Activated CD8-positive, alpha-beta memory T cell treated with anti-CD3 and anti-CD28 coated beads, Interleukin-2, amount 10 ng/mL, durations not matched to agents 7 days and 5 days (primary cell): Measurements from ENCODE around the gene SLC1A2. TPM values are rescaled to one million over a fixed set of nuclear protein-coding genes. Genes with fewer than 3 reads are reported as not detected.
"Not testable (repeated sequence)": the region's sequence is repeated elsewhere in the genome, so short reads cannot be mapped to it uniquely, and the experiment has no call there.

Source experiments
- ATAC-seq: fragments of 150-1000 bp; cut with Tn5 transposase; one replicate; pipeline ENCODE4 v1.10.0; 2021; ENCODE audit warnings: moderate library complexity
- CTCF ChIA-PET: fragments of 350-600 bp; sonication (Branson Sonifier 250); formaldehyde crosslinking; loops from one replicate; lab custom pipeline; 2021; ENCODE audit warnings: antibody characterized with exemption; lab: Charles Lee
- DNase-seq: peaks from one replicate; pipeline ENCODE4 v3.0.0-alpha.2; 2020
- H3K27ac Mint-ChIP-seq: one replicate; pipeline ENCODE4 v1.8.0; 2021; ENCODE audit warnings: mild to moderate bottlenecking, mixed read lengths
- H3K27me3 Mint-ChIP-seq: one replicate; pipeline ENCODE4 v1.8.0; 2021; ENCODE audit warnings: mixed read lengths
- H3K36me3 Mint-ChIP-seq: one replicate; pipeline ENCODE4 v1.8.0; 2021; ENCODE audit warnings: mild to moderate bottlenecking, mixed read lengths
- H3K4me1 Mint-ChIP-seq: one replicate; pipeline ENCODE4 v1.8.0; 2021; ENCODE audit warnings: mixed read lengths
- H3K4me3 Mint-ChIP-seq: one replicate; pipeline ENCODE4 v1.8.0; 2021; ENCODE audit warnings: mild to moderate bottlenecking, moderate library complexity, mixed read lengths
- H3K9me3 Mint-ChIP-seq: one replicate; pipeline ENCODE4 v1.8.0; 2022; ENCODE audit warnings: low read depth, mixed read lengths
- total RNA-seq, 2 experiments: library from RNA; stranded (reverse); gene quantifications; one replicate each; pipeline ENCODE4 v1.2.3, GENCODE V29; 2021

Gene SLC1A2
- total RNA-seq, 2 experiments from 2014 or later = not detected

- Mint-ChIP-seq H3K4me3 (no peak overlapping the region), H3K4me1 (no peaks in the 10 kb centered on the region), H3K27ac (no peak overlapping the region), H3K9me3 (no peaks in the 10 kb centered on the region), H3K27me3 (no peaks in the 10 kb centered on the region), H3K36me3 (peaks cover 82% of the 10 kb centered on the region)
- no peak for DNase-seq
- no peak for ATAC-seq
- CTCF ChIA-PET = no interaction called here
These were observed 191.0 kb downstream of the SLC1A2 start for GRCh38 chr11:35228328-35228725.

DNA sequence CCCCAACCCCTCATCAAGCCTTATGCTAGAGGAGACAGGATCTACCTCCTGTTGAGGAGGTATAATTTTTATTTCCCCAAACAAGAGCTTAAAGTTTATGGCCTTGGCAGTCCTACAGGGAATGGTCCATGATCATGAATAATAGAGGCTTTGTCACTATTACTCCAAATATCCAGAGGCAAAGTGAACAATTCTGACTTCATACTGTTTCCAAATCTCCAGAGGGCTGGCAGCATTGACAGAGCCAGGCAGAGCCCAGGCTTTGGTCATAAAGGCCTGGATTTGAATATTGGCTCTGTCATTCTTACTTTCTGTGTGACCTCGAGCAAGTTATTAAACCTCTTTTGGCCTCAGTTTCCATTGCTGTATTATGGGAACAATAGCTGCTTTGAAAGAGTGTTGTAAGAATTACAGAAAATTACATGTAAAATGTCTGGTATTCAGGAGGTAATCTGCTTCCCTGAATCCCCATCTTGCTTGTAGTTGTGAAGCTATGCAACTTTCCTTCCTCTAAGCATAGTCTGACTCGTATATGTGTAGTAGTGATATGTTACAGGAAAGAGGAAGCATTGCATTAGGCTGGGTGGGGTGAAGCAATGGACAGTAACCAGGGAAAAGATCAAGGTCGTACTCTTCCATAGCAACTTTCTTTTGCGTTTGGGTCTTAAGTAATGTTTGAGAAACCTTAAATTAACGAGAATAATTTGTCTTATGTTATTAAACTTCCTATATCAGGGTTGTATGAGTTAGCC lies 191.6 kb downstream of the SLC1A2 start:
- Mint-ChIP-seq H3K4me1 (no peaks in the 10 kb centered on the region), H3K4me3 (no peak overlapping the region), H3K27me3 (no peaks in the 10 kb centered on the region), H3K9me3 (no peaks in the 10 kb centered on the region), H3K27ac (no peak overlapping the region), H3K36me3 (peaks cover 83% of the 10 kb centered on the region)
- no peak for ATAC-seq
- DNase-seq = no peak
- CTCF ChIA-PET = no interaction called here

DNA sequence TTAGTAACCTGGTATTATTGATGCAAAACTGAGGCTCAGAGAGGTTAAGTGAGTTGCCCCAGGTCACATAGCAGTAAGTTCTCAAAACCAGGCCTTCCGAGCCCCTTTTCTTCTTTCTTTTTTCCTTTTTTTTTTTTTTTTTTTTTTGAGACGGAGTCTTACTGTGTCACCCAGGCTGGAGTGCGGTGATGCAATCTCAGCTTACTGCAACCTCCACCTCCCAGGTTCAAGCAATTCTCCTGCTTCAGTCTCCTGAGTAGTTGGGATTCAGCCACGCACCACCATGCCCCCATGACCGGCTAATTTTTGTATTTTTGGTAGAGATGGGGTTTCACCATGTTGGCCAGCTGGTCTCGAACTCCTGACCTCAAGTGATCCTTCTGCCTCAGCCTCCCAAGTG lies 192.6 kb downstream of the SLC1A2 start:
- ATAC-seq, H3K27me3 Mint-ChIP-seq, H3K4me1 Mint-ChIP-seq, H3K4me3 Mint-ChIP-seq, H3K9me3 Mint-ChIP-seq, CTCF ChIA-PET, H3K27ac Mint-ChIP-seq, DNase-seq: not testable (repeated sequence)
- peaks cover 78% of the 10 kb centered on the region for H3K36me3 Mint-ChIP-seq

DNA sequence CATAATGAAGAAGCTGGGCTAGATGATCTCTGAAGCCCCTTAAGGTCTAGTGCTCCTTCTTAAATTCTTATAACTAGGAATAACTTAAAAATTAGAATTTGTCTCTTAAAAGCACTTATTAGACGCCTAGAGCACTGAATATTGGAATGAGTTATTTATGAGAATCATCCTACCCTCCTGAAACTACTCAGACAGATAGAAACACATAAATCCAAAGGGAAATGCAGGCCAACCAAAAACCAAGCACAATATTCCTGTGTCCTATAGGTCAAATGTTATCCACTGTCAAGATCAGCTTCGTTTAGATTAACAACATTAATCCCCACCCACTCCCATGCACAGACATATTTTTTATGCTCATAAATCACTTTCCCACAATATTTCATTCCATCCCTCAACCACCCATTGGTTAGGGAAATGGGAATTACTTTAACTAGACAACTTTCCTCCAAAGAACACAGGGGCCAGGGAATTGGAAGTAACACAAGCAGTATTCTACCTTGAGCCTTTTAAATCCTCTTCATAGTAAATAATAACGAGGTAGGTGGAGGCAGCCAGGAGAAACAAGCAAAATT lies 193.3 kb downstream of the SLC1A2 start:
- CTCF ChIA-PET = no interaction called here
- Mint-ChIP-seq H3K27ac (no peak overlapping the region), H3K9me3 (no peaks in the 10 kb centered on the region), H3K36me3 (peaks cover 77% of the 10 kb centered on the region), H3K4me3 (no peak overlapping the region), H3K27me3 (no peaks in the 10 kb centered on the region), H3K4me1 (no peaks in the 10 kb centered on the region)
- no peak for ATAC-seq
- DNase-seq = no peak

DNA sequence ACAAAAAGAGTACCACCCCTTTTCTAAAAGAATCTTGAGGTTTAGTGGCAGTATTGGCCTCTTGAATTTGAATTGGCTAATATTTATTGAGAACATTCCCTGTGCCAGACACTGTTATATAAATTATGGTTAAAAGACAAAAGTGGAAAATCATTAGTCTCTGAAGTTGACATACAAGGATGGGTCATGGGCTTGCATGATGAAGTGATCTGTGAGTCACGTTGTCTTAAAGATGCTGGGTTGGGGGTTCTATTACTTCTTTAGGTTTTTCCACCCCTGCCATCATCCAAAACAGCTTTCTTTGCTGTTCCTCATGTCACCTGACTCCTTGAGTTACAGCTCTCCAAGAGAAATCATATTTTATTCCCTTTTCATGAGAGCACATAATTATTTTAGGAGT lies 195.4 kb downstream of the SLC1A2 start:
- no peak for ATAC-seq
- Mint-ChIP-seq H3K27me3 (no peaks in the 10 kb centered on the region), H3K9me3 (no peaks in the 10 kb centered on the region), H3K27ac (no peak overlapping the region), H3K36me3 (peaks cover 73% of the 10 kb centered on the region), H3K4me1 (no peaks in the 10 kb centered on the region), H3K4me3 (no peak overlapping the region)
- CTCF ChIA-PET = no interaction called here
- no peak for DNase-seq

DNA sequence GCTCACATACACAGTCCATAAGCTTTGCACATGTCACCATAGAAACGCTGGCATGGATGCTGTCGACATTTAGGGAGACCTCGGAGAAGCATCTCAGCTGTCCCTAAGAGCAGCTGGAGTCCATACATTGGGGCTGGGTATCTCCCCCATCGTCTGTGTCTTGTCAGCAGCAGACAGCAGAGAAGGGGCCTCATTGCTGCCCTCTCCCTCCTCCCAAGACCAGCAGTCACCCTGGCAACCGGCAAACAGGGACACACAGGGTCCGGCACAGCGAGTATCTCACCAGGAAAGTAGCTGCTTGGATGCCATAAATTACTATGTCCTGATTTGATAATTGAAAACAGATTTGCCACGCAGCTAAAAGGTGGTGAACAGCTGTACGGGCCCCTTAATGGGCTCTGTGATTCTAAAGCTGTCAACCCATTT lies 196.0 kb downstream of the SLC1A2 start:
- H3K9me3 Mint-ChIP-seq = no peaks in the 10 kb centered on the region
- no peak overlapping the region for H3K4me3 Mint-ChIP-seq
- H3K27ac Mint-ChIP-seq = no peak overlapping the region
- CTCF ChIA-PET = interaction anchor here (1.0 kb wide), 1 partner anchor 12 kb away, joined by 3 read pairs; no protein-coding TSS in a partner anchor
- no peaks in the 10 kb centered on the region for H3K4me1 Mint-ChIP-seq
- DNase-seq (no peak), ATAC-seq (no peak)
- H3K27me3 Mint-ChIP-seq = no peaks in the 10 kb centered on the region
- peaks cover 74% of the 10 kb centered on the region for H3K36me3 Mint-ChIP-seq

DNA sequence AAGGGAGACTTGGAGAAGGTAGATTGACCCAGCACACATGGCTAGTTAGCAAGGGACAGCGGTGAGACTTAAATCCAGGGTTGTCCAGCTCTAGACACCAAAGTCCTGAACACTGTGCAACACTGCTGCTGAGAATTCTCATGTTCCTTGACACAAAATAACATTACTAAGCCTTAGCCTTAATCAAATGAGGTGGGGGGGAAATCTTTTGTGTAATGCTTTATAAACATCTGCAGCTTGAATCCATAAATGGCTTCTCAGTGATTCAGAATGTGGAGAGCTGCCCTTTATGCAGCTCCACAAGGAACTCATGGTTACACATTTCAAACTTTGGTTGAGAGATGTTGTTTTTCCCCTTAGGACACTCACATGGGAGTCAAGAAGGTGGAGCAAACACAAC lies 200.4 kb downstream of the SLC1A2 start:
- ATAC-seq = no peak
- no peak for DNase-seq
- no peaks in the 10 kb centered on the region for H3K9me3 Mint-ChIP-seq
- no peak overlapping the region for H3K27ac Mint-ChIP-seq
- peaks cover 22% of the 10 kb centered on the region for H3K4me1 Mint-ChIP-seq
- no peak overlapping the region for H3K4me3 Mint-ChIP-seq
- peaks cover 66% of the 10 kb centered on the region for H3K36me3 Mint-ChIP-seq
- no peaks in the 10 kb centered on the region for H3K27me3 Mint-ChIP-seq
- CTCF ChIA-PET = interaction anchor here (0.9 to 1.4 kb wide), 2 partner anchors 20 to 87 kb away, joined by 3 to 4 read pairs; no protein-coding TSS in a partner anchor

DNA sequence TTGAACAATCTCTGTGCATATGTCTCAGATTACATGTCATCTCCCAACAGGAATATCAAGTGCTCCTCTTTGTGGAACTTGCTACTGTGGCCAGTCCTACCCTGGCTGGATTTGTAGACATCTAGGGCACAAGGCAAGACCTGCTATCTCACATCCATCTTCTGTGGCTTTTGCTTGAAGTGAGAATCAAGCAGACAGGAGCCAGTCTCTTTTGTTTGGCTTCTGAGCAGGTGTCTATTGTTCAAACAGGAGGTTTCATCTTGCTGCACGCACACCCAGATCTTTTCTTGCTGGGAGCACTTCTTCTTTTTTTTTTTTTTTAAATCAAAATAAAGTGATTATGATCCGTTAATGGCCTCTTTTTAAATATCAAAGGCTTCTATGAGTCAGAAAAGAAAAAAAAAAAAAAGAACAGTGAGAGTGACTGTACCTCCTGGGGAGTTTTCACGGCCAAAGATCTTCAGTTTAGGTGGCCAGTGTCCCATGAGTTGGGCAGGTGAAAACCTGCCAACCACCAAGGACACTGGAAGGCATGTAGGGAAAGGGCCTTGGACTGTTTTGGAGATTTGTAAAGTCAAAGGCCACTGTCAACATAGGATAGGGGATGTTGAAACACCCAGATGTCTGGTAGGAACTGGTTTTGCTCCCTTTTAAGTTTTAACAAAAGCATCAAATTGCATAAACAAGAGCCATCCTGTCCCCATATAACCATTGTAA lies 202.2 kb downstream of the SLC1A2 start:
- H3K36me3 Mint-ChIP-seq = peaks cover 66% of the 10 kb centered on the region
- no peak overlapping the region for H3K4me3 Mint-ChIP-seq
- H3K27me3 Mint-ChIP-seq = no peaks in the 10 kb centered on the region
- DNase-seq (no peak), ATAC-seq (peak; percentile 39)
- CTCF ChIA-PET = no interaction called here
- no peak overlapping the region for H3K27ac Mint-ChIP-seq
- no peaks in the 10 kb centered on the region for H3K9me3 Mint-ChIP-seq
- peaks cover 30% of the 10 kb centered on the region for H3K4me1 Mint-ChIP-seq

- H3K4me1 Mint-ChIP-seq = peaks cover 30% of the 10 kb centered on the region
These were observed 203.4 kb downstream of the SLC1A2 start for GRCh38 chr11:35215945-35216344.

GRCh38 chr11:35214792-35215193 lies 204.6 kb downstream of the SLC1A2 start:
- CTCF ChIA-PET = no interaction called here
- no peak overlapping the region for H3K27ac Mint-ChIP-seq
- peaks cover 9% of the 10 kb centered on the region for H3K9me3 Mint-ChIP-seq
- H3K27me3 Mint-ChIP-seq = no peaks in the 10 kb centered on the region
- H3K36me3 Mint-ChIP-seq = peaks cover 74% of the 10 kb centered on the region
- no peak overlapping the region for H3K4me3 Mint-ChIP-seq
- peak; percentile 12 for ATAC-seq
- peaks cover 30% of the 10 kb centered on the region for H3K4me1 Mint-ChIP-seq
- DNase-seq = no peak

More at GRCh38 chr11:35215945-35216344, 203.4 kb downstream of the SLC1A2 start:
- H3K9me3 Mint-ChIP-seq = no peaks in the 10 kb centered on the region
- DNase-seq (no peak), ATAC-seq (no peak)
- no peak overlapping the region for H3K4me3 Mint-ChIP-seq
- peaks cover 68% of the 10 kb centered on the region for H3K36me3 Mint-ChIP-seq
- no peaks in the 10 kb centered on the region for H3K27me3 Mint-ChIP-seq
- H3K27ac Mint-ChIP-seq = peak overlapping the region; percentile 13
- CTCF ChIA-PET = no interaction called here

DNA sequence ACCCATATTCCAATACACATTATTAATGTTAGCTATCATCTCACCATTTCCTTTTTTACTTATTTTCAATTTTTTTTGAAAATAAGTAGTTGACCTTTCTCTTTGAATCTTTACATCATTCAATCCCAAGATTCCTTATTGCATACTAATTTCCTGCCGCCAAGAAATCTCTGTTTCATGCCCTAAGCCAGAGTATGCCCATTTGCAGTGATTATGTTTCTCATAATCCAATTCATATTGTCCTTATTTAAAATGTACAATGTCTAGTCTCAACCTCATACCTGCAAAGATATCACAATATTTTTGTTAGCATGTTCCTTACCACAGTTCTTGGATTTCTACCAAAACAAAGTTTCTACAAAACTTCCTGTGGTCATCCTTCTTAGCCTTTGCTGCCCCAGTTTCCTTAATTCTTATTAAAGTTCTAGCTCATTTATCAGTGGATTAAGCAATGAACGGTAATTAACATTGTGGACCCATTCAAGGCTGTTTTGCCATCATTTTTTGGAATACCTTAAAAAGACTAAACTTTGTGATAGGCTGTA lies 205.1 kb downstream of the SLC1A2 start:
- no peak for DNase-seq
- Mint-ChIP-seq H3K4me1 (peaks cover 30% of the 10 kb centered on the region), H3K27me3 (no peaks in the 10 kb centered on the region), H3K9me3 (peaks cover 9% of the 10 kb centered on the region), H3K27ac (no peak overlapping the region), H3K36me3 (peaks cover 74% of the 10 kb centered on the region), H3K4me3 (no peak overlapping the region)
- ATAC-seq = no peak
- CTCF ChIA-PET = no interaction called here

DNA sequence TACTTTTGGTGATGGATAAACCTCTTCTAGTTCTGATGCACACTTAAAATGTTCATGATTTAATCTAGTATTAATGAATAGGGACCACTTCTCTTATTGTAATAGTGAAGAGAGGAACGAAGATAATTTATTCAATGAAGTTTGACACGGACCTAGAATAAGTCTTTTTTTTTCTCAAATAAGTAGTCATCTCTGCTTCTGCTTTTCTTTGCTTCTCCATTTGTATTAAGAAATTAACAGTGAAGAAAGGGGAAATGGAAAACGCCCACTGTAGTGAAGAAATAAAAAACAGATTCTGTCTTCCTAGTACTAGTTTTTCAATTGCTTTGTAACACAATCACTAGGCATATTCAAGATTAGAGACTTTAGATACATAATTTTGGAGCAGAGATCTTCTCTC lies 207.4 kb downstream of the SLC1A2 start:
- no peak for ATAC-seq
- Mint-ChIP-seq H3K36me3 (peaks cover 81% of the 10 kb centered on the region), H3K9me3 (peaks cover 9% of the 10 kb centered on the region), H3K4me1 (peaks cover 24% of the 10 kb centered on the region), H3K27ac (no peak overlapping the region), H3K4me3 (no peak overlapping the region), H3K27me3 (no peaks in the 10 kb centered on the region)
- DNase-seq = no peak
- CTCF ChIA-PET = no interaction called here

- Mint-ChIP-seq H3K27me3 (no peaks in the 10 kb centered on the region), H3K4me3 (no peak overlapping the region), H3K36me3 (peaks cover 84% of the 10 kb centered on the region), H3K4me1 (peaks cover 17% of the 10 kb centered on the region), H3K27ac (no peak overlapping the region), H3K9me3 (peaks cover 9% of the 10 kb centered on the region)
- ATAC-seq = no peak
- no peak for DNase-seq
- CTCF ChIA-PET = no interaction called here
These were observed 208.3 kb downstream of the SLC1A2 start for GRCh38 chr11:35210876-35211546.
